CD4-positive, alpha-beta T cell (primary cell): ENCODE results near the gene MCC. TPM values are rescaled to one million over a fixed set of nuclear protein-coding genes. Genes with fewer than 3 reads are reported as not detected.
"Not testable (repeated sequence)": the region's sequence is repeated elsewhere in the genome, so short reads cannot be mapped to it uniquely, and the experiment has no call there.

ENCODE experiments used
- ATAC-seq: fragments of 200-7000 bp; cut with Tn5 transposase; one replicate; pipeline ENCODE4 v1.10.0; 2022; ENCODE audit warnings: mild to moderate bottlenecking; ENCODE audit not compliant: poor library complexity
- CTCF ChIA-PET: fragments of 350-600 bp; sonication (Branson Sonifier 250); formaldehyde crosslinking; loops from one replicate; lab custom pipeline; 2021; ENCODE audit warnings: antibody characterized with exemption, inconsistent platforms; lab: Charles Lee
- POLR2A ChIA-PET: fragments of 350-600 bp; sonication (Branson Sonifier 250); formaldehyde crosslinking; loops from one replicate; lab custom pipeline; 2021; ENCODE audit warnings: antibody characterized with exemption, inconsistent platforms; lab: Charles Lee
- DNase-seq, 14 experiments: peaks; one replicate each; pipeline ENCODE4 v3.0.0-alpha.2; 2013 to 2020; ENCODE audit warnings: mixed read lengths in 2 of 14
- H3K27ac ChIP-seq, 2 donors: one replicate each; pipeline versions ENCODE4 v1.5.1 to v1.7.0; 2013; ENCODE audit warnings: low read length in 2 of 2, low read depth in 1 of 2, mild to moderate bottlenecking in 1 of 2
- H3K27me3 ChIP-seq, 2 experiments: 1 replicate in 1 of 2; 2 replicates in 1 of 2; pipeline versions ENCODE4 v1.6.1 to v1.7.0; 2013; ENCODE audit warnings: low read length in 2 of 2, control low read depth in 1 of 2, mild to moderate bottlenecking in 1 of 2, moderate library complexity in 1 of 2; ENCODE audit not compliant: insufficient read depth in 2 of 2, control insufficient read depth in 1 of 2
- H3K36me3 ChIP-seq: one replicate; pipeline ENCODE4 v1.6.1; 2013; ENCODE audit warnings: low read length, control low read depth; ENCODE audit not compliant: insufficient read depth
- H3K4me1 ChIP-seq: one replicate; pipeline ENCODE4 v1.6.1; 2013; ENCODE audit warnings: low read length, control low read depth; ENCODE audit not compliant: insufficient read depth
- H3K4me3 ChIP-seq: one replicate; pipeline ENCODE4 v1.5.1; 2013; ENCODE audit warnings: mild to moderate bottlenecking, low read length, moderate library complexity
- H3K9me3 ChIP-seq, 2 experiments: 1 replicate in 1 of 2; 2 replicates in 1 of 2; pipeline versions ENCODE4 v1.6.1 to v1.7.0; 2013; ENCODE audit warnings: low read length in 2 of 2, mild to moderate bottlenecking in 2 of 2, control low read depth in 1 of 2, moderate library complexity in 1 of 2; ENCODE audit not compliant: control insufficient read depth in 1 of 2, insufficient read depth in 1 of 2
- H3K27ac Mint-ChIP-seq: one replicate; pipeline ENCODE4 v1.8.0; 2020; ENCODE audit warnings: mixed read lengths
- H3K27me3 Mint-ChIP-seq: one replicate; pipeline ENCODE4 v1.8.0; 2021; ENCODE audit warnings: mixed read lengths
- H3K36me3 Mint-ChIP-seq: one replicate; pipeline ENCODE4 v1.8.0; 2021; ENCODE audit warnings: low read depth, mixed read lengths
- H3K4me1 Mint-ChIP-seq: one replicate; pipeline ENCODE4 v1.8.0; 2021; ENCODE audit warnings: low read depth, mixed read lengths
- H3K4me3 Mint-ChIP-seq: one replicate; pipeline ENCODE4 v1.8.0; 2020; ENCODE audit warnings: mild to moderate bottlenecking, mixed read lengths
- H3K9me3 Mint-ChIP-seq: one replicate; pipeline ENCODE4 v1.8.0; 2020; ENCODE audit warnings: mixed read lengths
- intact Hi-C, 2 experiments: fragments of 100-400 bp; cut with DNase I in 1 of 2; cut with micrococcal nuclease in 1 of 2; formaldehyde crosslinking; loops; one replicate each; pipeline versions ENCODE4 v1.15.1 to v1.9.0; 2023 to 2025; cut with DNase I, micrococcal nuclease
- total RNA-seq, 174 experiments: library from RNA in 2 of 174; stranded (reverse) in 2 of 174; gene quantifications; one replicate each; pipeline ENCODE4 v1.2.3 and lab custom pipeline; 2021 to 2026
- TF ChIP-seq, protein P1 (sequence below): fragments of 200-600 bp; IDR thresholded peaks from one replicate; pipeline ENCODE4 v1.8.0; 2022; ENCODE audit warnings: antibody characterized with exemption, mild to moderate bottlenecking

MCC gene
- total RNA-seq, 2 experiments from 2014 or later: 3.2 to 3.3 TPM

DNA sequence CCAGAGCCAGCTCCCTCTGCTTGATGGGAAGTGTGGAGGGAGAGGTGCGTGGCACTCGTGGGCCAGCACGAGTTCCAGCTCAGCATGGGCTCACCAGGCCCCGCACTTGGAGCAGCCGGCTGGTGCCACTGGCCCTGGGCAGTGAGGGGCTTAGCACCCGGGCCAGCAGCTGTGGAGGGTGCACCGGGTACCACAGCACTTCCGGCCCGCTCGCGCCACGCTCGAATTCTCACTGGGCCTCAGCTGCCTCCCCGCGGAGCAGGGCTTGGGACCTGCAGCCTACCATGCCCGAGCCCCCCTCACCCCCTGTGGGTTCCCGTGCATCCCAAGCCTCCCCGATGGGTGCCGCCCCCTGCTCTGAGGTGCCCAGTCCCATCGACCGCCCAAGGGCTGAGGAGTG lies 413.2 kb downstream of the MCC start:
- intact Hi-C loops: no loop called here

DNA sequence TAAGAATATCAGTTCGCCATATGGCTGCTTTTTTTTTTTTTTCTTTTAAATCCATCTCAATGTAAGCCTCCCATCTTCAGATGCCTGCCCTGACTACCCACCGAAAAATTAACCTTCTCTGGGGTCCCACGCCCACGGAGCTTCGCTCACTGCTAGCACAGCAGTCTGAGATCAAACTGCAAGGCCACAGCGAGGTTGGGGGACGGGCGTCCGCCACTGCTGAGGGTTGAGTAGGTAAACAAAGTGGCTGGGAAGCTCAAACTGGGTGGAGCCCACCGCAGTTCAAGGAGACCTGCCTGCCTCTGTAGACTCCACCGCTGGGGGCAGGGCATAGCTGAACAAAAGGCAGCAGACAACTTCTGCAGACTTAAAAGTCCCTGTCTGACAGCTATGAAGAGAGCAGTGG lies 414.6 kb downstream of the MCC start:
- H3K27me3 Mint-ChIP-seq, H3K9me3 Mint-ChIP-seq, H3K27me3 ChIP-seq, H3K9me3 ChIP-seq, H3K27ac ChIP-seq, H3K4me3 ChIP-seq, intact Hi-C loops, H3K36me3 ChIP-seq: not testable (repeated sequence)
- peaks cover 26% of the 10 kb centered on the region for H3K4me1 ChIP-seq
- peak overlapping the region; percentile 34 for H3K4me3 Mint-ChIP-seq
- ATAC-seq (peak; percentile 26), DNase-seq (peak in 13 of 14 experiments; percentile 20 to 55 (median 36))
- H3K27ac Mint-ChIP-seq: peak overlapping the region; percentile 76
- ChIA-PET POLR2A (interaction anchor here (0.6 to 1.9 kb wide), 8 partner anchors 10 to 1978 kb away, joined by 3 to 8 read pairs (median 3); no protein-coding TSS in a partner anchor), CTCF (interaction anchor here (0.7 to 1.3 kb wide), 3 partner anchors 77 to 1921 kb away, joined by 3 to 4 read pairs (median 3); no protein-coding TSS in a partner anchor)
- H3K4me1 Mint-ChIP-seq: peaks cover 28% of the 10 kb centered on the region
- TF ChIP-seq, protein P1, sequence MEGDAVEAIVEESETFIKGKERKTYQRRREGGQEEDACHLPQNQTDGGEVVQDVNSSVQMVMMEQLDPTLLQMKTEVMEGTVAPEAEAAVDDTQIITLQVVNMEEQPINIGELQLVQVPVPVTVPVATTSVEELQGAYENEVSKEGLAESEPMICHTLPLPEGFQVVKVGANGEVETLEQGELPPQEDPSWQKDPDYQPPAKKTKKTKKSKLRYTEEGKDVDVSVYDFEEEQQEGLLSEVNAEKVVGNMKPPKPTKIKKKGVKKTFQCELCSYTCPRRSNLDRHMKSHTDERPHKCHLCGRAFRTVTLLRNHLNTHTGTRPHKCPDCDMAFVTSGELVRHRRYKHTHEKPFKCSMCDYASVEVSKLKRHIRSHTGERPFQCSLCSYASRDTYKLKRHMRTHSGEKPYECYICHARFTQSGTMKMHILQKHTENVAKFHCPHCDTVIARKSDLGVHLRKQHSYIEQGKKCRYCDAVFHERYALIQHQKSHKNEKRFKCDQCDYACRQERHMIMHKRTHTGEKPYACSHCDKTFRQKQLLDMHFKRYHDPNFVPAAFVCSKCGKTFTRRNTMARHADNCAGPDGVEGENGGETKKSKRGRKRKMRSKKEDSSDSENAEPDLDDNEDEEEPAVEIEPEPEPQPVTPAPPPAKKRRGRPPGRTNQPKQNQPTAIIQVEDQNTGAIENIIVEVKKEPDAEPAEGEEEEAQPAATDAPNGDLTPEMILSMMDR: peak; percentile 23
- peaks cover 17% of the 10 kb centered on the region for H3K36me3 Mint-ChIP-seq

More for the DNA sequence above, 413.2 kb downstream of the MCC start:
- Histone ChIP-seq H3K4me1 (peaks cover 26% of the 10 kb centered on the region), H3K9me3 (peaks cover 0 to 8% of the 10 kb centered on the region in 2 experiments), H3K27me3 (no peaks in the 10 kb centered on the region), H3K27ac (no peak overlapping the region), H3K36me3 (no peaks in the 10 kb centered on the region), H3K4me3 (no peak overlapping the region)
- peaks cover 2% of the 10 kb centered on the region for H3K9me3 Mint-ChIP-seq
- TF ChIP-seq, protein P1: no peak
- H3K27ac Mint-ChIP-seq: no peak overlapping the region
- DNase-seq (no peak), ATAC-seq (no peak)
- CTCF ChIA-PET: no interaction called here
- POLR2A ChIA-PET: no interaction called here
- no peaks in the 10 kb centered on the region for H3K27me3 Mint-ChIP-seq
- no peak overlapping the region for H3K4me3 Mint-ChIP-seq
- H3K36me3 Mint-ChIP-seq: peaks cover 24% of the 10 kb centered on the region
- H3K4me1 Mint-ChIP-seq: peaks cover 28% of the 10 kb centered on the region

DNA sequence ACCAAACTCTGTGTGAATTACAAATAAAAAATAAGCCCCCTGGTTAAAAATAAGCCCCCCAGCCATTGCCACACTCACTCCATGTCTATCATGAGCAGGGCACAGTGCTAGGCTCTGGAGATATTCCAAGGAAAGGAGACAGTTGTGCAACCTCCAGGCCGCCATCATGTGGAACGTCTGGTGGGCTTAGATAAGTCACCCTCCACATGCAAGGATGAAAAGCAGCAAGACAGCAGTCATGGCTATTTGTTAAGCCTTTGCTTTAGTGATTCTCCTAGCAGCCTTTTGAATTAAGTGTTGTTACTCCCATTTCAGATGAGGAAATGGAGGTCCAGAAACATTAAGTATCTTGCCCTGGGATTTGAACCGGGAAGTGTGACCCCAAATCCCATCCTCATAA lies 416.9 kb downstream of the MCC start:
- no peak for ATAC-seq
- no peaks in the 10 kb centered on the region for H3K36me3 ChIP-seq

More for the DNA sequence above, 416.9 kb downstream of the MCC start:
- H3K27me3 ChIP-seq: no peaks in the 10 kb centered on the region
- TF ChIP-seq, protein P1: no peak
- H3K4me1 ChIP-seq: peaks cover 30% of the 10 kb centered on the region
- Mint-ChIP-seq H3K4me3 (no peak overlapping the region), H3K27ac (no peak overlapping the region), H3K27me3 (no peaks in the 10 kb centered on the region), H3K36me3 (peaks cover 4% of the 10 kb centered on the region), H3K4me1 (peaks cover 28% of the 10 kb centered on the region), H3K9me3 (no peaks in the 10 kb centered on the region)
- intact Hi-C loops: no loop called here
- POLR2A ChIA-PET: interaction anchor here (1.0 kb wide), 1 partner anchor 48 kb away, joined by 4 read pairs; no protein-coding TSS in a partner anchor
- DNase-seq: no peak
- CTCF ChIA-PET: interaction anchor here (1.1 kb wide), 1 partner anchor 76 kb away, joined by 3 read pairs; no protein-coding TSS in a partner anchor
- peaks cover 0 to 8% of the 10 kb centered on the region in 2 experiments for H3K9me3 ChIP-seq
- H3K4me3 ChIP-seq: no peak overlapping the region
- H3K27ac ChIP-seq: no peak overlapping the region
